ENCODE results near the gene SPC24.
"Not testable (repeated sequence)": the region's sequence is repeated elsewhere in the genome, so short reads cannot be mapped to it uniquely, and the experiment has no call there.

Gene SPC24

DNA sequence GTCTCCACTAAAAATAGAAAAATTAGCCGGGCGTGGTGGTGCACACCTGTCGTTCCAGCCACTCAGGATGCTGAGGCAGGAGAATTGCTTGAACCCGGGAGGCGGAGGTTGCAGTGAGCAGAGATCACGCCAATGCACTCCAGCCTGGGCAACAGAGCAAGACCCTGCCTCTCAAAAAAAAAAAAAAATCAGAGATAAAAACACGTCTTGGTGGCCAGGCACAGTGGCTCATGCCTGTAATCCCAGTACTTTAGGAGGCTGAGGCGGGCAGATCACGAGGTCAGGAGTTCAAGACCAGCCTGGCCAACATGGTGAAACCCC, 23.5 kb upstream of the SPC24 start:
- H3K4me1 Mint-ChIP-seq; H3K4me3 Mint-ChIP-seq; H3K27me3 Mint-ChIP-seq; H3K36me3 Mint-ChIP-seq (ENCODE audit: low read depth); DNase-seq; ATAC-seq; H3K9me3 Mint-ChIP-seq; H3K27ac Mint-ChIP-seq: not testable (repeated sequence)

- Mint-ChIP-seq H3K27me3 (no peaks in the 10 kb centered on the region), H3K4me1 (peaks cover 9% of the 10 kb centered on the region), H3K9me3 (no peaks in the 10 kb centered on the region), H3K36me3 (ENCODE audit: low read depth) (no peaks in the 10 kb centered on the region), H3K27ac (no peak overlapping the region), H3K4me3 (no peak overlapping the region)
- ATAC-seq = no peak
- DNase-seq = no peak
These were observed 22.0 kb upstream of the SPC24 start for GRCh38 chr19:11177592-11177991.

DNA sequence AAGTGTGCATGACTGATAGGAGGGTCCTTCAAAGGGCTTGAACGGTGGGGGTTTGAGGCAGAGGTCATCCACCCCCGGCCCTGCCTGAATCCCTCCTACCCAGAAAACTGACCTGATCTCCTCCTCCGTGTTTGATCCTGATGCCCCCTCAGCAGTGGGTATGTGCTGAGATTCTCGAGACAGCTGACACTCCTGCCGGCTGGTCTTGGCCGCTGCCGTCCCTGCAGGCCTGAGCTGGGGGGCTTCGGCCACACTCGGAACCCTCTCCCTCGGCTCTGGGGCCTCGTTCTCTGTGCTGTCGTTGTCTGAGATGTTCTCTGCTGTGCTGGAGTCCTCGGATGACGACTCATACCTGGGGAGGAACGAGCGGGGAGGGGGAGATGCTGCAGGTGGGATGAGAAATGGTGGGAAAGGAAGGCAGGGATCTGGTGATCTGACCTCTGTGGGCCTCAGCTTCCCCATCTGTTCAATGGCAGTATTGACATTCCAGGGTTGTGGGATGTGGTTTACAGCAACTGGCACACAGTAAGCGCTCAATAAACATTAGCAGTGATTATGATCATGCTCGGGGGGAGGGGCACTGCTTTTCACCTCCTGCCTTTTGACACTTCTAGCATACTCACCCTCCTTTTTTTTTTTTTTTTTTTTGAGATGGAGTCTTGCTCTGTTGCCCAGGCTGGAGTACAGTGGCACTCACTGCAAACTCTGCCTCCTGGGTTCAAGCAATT, 21.0 kb upstream of the SPC24 start:
- DNase-seq (no peak), ATAC-seq (no peak)
- no peaks in the 10 kb centered on the region for H3K27me3 Mint-ChIP-seq
- no peak overlapping the region for H3K27ac Mint-ChIP-seq
- H3K36me3 Mint-ChIP-seq (ENCODE audit: low read depth) = no peaks in the 10 kb centered on the region
- no peak overlapping the region for H3K4me3 Mint-ChIP-seq
- peaks cover 9% of the 10 kb centered on the region for H3K4me1 Mint-ChIP-seq
- H3K9me3 Mint-ChIP-seq = no peaks in the 10 kb centered on the region

DNA sequence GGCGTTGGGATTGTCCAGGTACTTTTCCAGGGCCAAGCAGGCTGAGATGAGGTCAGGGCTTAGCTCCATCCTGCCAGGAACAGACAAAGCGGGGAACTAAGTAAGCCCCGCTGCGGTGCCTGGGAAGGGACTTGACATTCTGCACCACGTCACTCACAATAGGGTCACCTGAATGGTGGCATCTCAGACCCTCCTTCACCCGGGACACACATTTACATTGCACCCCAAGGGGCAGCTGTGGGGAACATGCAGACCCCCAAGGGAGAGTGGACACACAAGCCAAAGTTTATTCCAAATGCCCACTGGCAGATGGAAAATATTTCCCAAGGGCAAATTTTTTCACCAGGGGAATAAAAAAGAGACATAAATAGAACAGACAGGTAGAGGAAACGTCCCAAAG, 20.3 kb upstream of the SPC24 start:
- no peak for DNase-seq
- Mint-ChIP-seq H3K27ac (no peak overlapping the region), H3K4me1 (peaks cover 9% of the 10 kb centered on the region), H3K36me3 (ENCODE audit: low read depth) (no peaks in the 10 kb centered on the region), H3K9me3 (no peaks in the 10 kb centered on the region), H3K27me3 (no peaks in the 10 kb centered on the region), H3K4me3 (no peak overlapping the region)
- no peak for ATAC-seq

- ATAC-seq (no peak), DNase-seq (no peak)
- no peaks in the 10 kb centered on the region for H3K9me3 Mint-ChIP-seq
- H3K36me3 Mint-ChIP-seq (ENCODE audit: low read depth) = no peaks in the 10 kb centered on the region
- no peak overlapping the region for H3K27ac Mint-ChIP-seq
- H3K27me3 Mint-ChIP-seq = no peaks in the 10 kb centered on the region
- no peaks in the 10 kb centered on the region for H3K4me1 Mint-ChIP-seq
- no peak overlapping the region for H3K4me3 Mint-ChIP-seq
These were observed 18.8 kb upstream of the SPC24 start for GRCh38 chr19:11174336-11174735.

- DNase-seq (no peak), ATAC-seq (no peak)
- Mint-ChIP-seq H3K27ac (no peak overlapping the region), H3K4me3 (no peak overlapping the region), H3K36me3 (ENCODE audit: low read depth) (no peaks in the 10 kb centered on the region), H3K9me3 (no peaks in the 10 kb centered on the region), H3K4me1 (no peaks in the 10 kb centered on the region), H3K27me3 (no peaks in the 10 kb centered on the region)
These were observed 18.1 kb upstream of the SPC24 start for GRCh38 chr19:11173516-11174155.

- ATAC-seq (no peak), DNase-seq (no peak)
- Mint-ChIP-seq H3K4me3 (no peak overlapping the region), H3K27ac (no peak overlapping the region), H3K36me3 (ENCODE audit: low read depth) (no peaks in the 10 kb centered on the region), H3K27me3 (no peaks in the 10 kb centered on the region), H3K9me3 (no peaks in the 10 kb centered on the region), H3K4me1 (no peaks in the 10 kb centered on the region)
These were observed 17.0 kb upstream of the SPC24 start for GRCh38 chr19:11172576-11172975.

GRCh38 chr19:11171144-11171543, 15.6 kb upstream of the SPC24 start:
- ATAC-seq = no peak
- Mint-ChIP-seq H3K27me3 (no peaks in the 10 kb centered on the region), H3K9me3 (no peaks in the 10 kb centered on the region), H3K4me3 (no peak overlapping the region), H3K4me1 (no peaks in the 10 kb centered on the region), H3K27ac (no peak overlapping the region), H3K36me3 (ENCODE audit: low read depth) (no peaks in the 10 kb centered on the region)
- no peak for DNase-seq

- DNase-seq (no peak), ATAC-seq (no peak)
- Mint-ChIP-seq H3K27me3 (no peaks in the 10 kb centered on the region), H3K36me3 (ENCODE audit: low read depth) (no peaks in the 10 kb centered on the region), H3K4me1 (no peaks in the 10 kb centered on the region), H3K4me3 (no peak overlapping the region), H3K9me3 (no peaks in the 10 kb centered on the region), H3K27ac (no peak overlapping the region)
These were observed 14.5 kb upstream of the SPC24 start for GRCh38 chr19:11169896-11170678.

GRCh38 chr19:11168568-11168967, 13.0 kb upstream of the SPC24 start:
- Mint-ChIP-seq H3K4me3 (no peak overlapping the region), H3K27me3 (no peaks in the 10 kb centered on the region), H3K27ac (no peak overlapping the region), H3K4me1 (no peaks in the 10 kb centered on the region), H3K9me3 (no peaks in the 10 kb centered on the region), H3K36me3 (ENCODE audit: low read depth) (no peaks in the 10 kb centered on the region)
- DNase-seq (no peak), ATAC-seq (no peak)

DNA sequence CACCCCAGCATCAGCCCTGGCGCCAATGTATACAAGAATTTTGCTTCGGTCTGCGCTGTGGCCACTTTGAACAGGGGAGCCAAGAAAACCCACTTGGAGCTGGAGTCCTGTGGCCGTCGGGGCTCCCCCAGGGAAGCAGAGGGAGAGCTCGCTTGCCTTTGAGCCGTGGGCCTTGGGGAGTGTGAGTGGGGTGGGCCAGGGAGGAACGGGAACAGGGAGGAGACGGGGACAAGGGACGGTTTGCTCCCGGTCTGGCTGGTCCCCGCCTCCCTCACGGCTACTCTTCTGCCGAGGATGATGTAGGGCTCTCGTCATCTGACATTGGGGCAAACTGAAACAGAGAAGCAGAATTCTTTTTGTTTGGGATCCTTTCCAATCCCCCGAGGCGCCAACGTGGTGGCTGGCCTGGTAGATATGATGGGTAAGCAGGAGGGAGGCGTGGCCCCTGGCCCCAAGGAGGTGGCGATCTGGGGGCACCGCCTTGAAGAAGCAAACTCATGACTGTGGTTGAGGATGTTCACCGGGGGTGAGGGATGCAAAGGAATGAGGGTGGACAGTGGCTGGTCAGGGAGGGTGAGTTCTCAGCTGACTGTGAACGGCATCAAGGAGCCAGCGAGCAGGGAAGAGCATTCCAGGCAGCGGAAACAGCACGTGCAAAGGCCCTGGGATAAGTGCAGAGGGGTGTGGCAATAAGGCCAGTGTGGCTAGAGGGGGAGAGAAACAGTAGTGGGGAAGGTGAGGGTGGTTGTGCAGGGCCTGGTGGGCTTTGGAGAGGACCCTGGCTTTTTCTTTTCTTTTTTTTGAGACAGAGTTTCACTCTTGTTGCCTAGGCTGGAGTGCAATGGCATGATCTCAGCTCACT, 10.9 kb upstream of the SPC24 start:
- Mint-ChIP-seq H3K4me1 (no peaks in the 10 kb centered on the region), H3K36me3 (ENCODE audit: low read depth) (no peaks in the 10 kb centered on the region), H3K27me3 (no peaks in the 10 kb centered on the region), H3K9me3 (no peaks in the 10 kb centered on the region), H3K27ac (no peak overlapping the region), H3K4me3 (no peak overlapping the region)
- DNase-seq = no peak
- ATAC-seq = no peak

DNA sequence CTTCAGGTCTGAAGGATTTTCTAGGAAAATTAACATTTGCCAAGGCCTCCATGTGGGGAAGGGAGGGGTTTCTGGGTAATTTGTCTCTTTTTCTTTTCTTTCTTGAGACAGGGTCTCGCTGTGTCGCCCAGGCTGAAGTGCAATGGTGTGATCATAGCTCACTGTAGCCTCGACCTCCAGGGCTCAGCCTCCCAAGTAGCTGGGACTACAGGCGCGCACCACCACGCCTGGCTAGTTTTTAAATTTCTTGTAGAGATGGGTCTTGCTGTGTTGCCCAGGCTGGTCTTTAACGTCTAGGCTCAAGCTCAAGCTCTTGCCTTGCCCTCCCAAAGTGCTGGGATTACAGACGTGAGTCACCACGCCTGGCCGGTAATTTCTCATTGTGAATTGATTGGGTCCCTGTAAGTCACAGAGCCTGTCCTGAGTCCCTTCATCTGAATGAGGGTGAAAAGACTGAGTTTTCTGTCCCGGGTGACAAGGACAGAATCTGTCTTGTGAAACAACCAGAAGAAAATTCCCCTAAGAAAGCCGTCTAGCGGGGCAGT, 10.0 kb upstream of the SPC24 start:
- ATAC-seq (no peak), DNase-seq (no peak)
- no peak overlapping the region for H3K27ac Mint-ChIP-seq
- H3K36me3 Mint-ChIP-seq (ENCODE audit: low read depth) = no peaks in the 10 kb centered on the region
- no peak overlapping the region for H3K4me3 Mint-ChIP-seq
- H3K9me3 Mint-ChIP-seq = no peaks in the 10 kb centered on the region
- H3K4me1 Mint-ChIP-seq = no peaks in the 10 kb centered on the region
- H3K27me3 Mint-ChIP-seq = no peaks in the 10 kb centered on the region

DNA sequence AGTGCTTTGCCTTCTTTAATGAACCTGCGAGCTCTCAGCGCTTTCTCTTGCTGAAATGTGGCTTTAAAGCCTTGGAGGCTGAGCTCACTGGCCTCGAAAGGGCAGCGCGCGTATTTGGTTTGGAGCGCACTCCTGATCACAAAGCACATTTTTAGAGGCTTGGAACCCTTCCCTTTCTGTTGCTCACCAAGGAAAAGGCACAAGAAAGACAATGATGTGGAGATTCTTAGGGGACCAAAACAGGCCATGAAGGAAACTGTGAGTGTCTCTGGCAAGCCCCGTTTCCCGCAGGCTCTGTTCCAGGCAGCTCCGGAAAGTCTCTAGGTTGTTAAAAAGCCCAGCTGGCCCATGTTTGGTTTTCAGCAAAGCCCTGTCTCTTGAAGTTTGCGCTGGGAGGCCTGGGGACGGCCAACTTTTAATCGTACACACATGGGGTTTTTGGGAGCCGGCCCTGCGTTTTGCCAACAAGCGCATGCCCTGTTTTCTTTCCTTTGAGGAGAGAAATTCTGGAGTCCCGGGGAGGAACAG, 9.4 kb upstream of the SPC24 start:
- no peaks in the 10 kb centered on the region for H3K27me3 Mint-ChIP-seq
- H3K4me1 Mint-ChIP-seq = no peaks in the 10 kb centered on the region
- no peak for ATAC-seq
- no peaks in the 10 kb centered on the region for H3K9me3 Mint-ChIP-seq
- no peak for DNase-seq
- H3K27ac Mint-ChIP-seq = no peak overlapping the region
- H3K4me3 Mint-ChIP-seq = no peak overlapping the region
- no peaks in the 10 kb centered on the region for H3K36me3 Mint-ChIP-seq (ENCODE audit: low read depth)

- Mint-ChIP-seq H3K9me3 (no peaks in the 10 kb centered on the region), H3K4me3 (no peak overlapping the region), H3K4me1 (no peaks in the 10 kb centered on the region), H3K36me3 (ENCODE audit: low read depth) (no peaks in the 10 kb centered on the region), H3K27me3 (no peaks in the 10 kb centered on the region), H3K27ac (no peak overlapping the region)
- ATAC-seq = no peak
- no peak for DNase-seq
These were observed 8.7 kb upstream of the SPC24 start for GRCh38 chr19:11164296-11164695.

All from activated naive CD8-positive, alpha-beta T cell treated with anti-CD3 and anti-CD28 coated beads, Interleukin-2, amount 50 U/mL, for 24 hours (primary cell).